ENCODE results near the gene NEUROG2. TPM values are rescaled to one million over a fixed set of nuclear protein-coding genes. Genes with fewer than 3 reads are reported as not detected.

Gene NEUROG2
- total RNA-seq, 1 donor from 2014 or later, result not detected

- Mint-ChIP-seq H3K27ac (ENCODE audit: unreplicated experiment) (no peak overlapping the region), H3K9me3 (ENCODE audit: unreplicated experiment) (peaks cover 14% of the 10 kb centered on the region), H3K4me3 (ENCODE audit: unreplicated experiment) (no peak overlapping the region), H3K4me1 (ENCODE audit: low read depth, unreplicated experiment) (no peaks in the 10 kb centered on the region), H3K36me3 (ENCODE audit: low read depth, unreplicated experiment) (no peaks in the 10 kb centered on the region), H3K27me3 (ENCODE audit: low read depth, unreplicated experiment) (peaks cover 83% of the 10 kb centered on the region)
- Histone ChIP-seq H3K4me2 (ENCODE audit: low read length) (no peak overlapping the region), H3K27ac (ENCODE audit: low read depth, low read length) (no peak overlapping the region), H3K9me3 (ENCODE audit: insufficient read depth, low read depth, low read length) (peaks cover 7% of the 10 kb centered on the region), H2AFZ (ENCODE audit: low read depth, low read length) (no peak overlapping the region), H3K79me2 (ENCODE audit: insufficient read depth, low read length) (no peaks in the 10 kb centered on the region), H3K4me3 (ENCODE audit: insufficient read depth, low read depth, low read length) (no peak overlapping the region), H4K20me1 (ENCODE audit: insufficient read depth, low read length) (no peaks in the 10 kb centered on the region), H3K27me3 (ENCODE audit: insufficient read depth, low read length) (peaks cover 56% of the 10 kb centered on the region), H3K36me3 (ENCODE audit: insufficient read depth, low read length) (no peaks in the 10 kb centered on the region), H3K4me1 (ENCODE audit: insufficient read depth, low read length) (peaks cover 10% of the 10 kb centered on the region), H3K9ac (ENCODE audit: low read length) (no peak overlapping the region)
- no peak for TF ChIP-seq CTCF (IDR thresholded peaks at IDR 0.05; ENCODE audit: insufficient read depth, low read depth, low read length)
- no peak for TF ChIP-seq EZH2 (IDR thresholded peaks at IDR 0.05; ENCODE audit: insufficient read depth, low read length)
- DNase-seq (ENCODE audit: low read depth) (no peak), FAIRE-seq (no peak)
Observed at GRCh38 chr4:112508356-112508755, 7.6 kb downstream of the NEUROG2 start.

GRCh38 chr4:112504807-112505206, 11.2 kb downstream of the NEUROG2 start:
- Histone ChIP-seq H3K9ac (ENCODE audit: low read length) (no peak overlapping the region), H3K27ac (ENCODE audit: low read depth, low read length) (no peak overlapping the region), H3K4me2 (ENCODE audit: low read length) (no peak overlapping the region), H3K27me3 (ENCODE audit: insufficient read depth, low read length) (peaks cover 38% of the 10 kb centered on the region), H2AFZ (ENCODE audit: low read depth, low read length) (no peak overlapping the region), H3K4me1 (ENCODE audit: insufficient read depth, low read length) (no peaks in the 10 kb centered on the region), H3K9me3 (ENCODE audit: insufficient read depth, low read depth, low read length) (no peaks in the 10 kb centered on the region), H3K36me3 (ENCODE audit: insufficient read depth, low read length) (no peaks in the 10 kb centered on the region), H3K79me2 (ENCODE audit: insufficient read depth, low read length) (no peaks in the 10 kb centered on the region), H4K20me1 (ENCODE audit: insufficient read depth, low read length) (no peaks in the 10 kb centered on the region), H3K4me3 (ENCODE audit: insufficient read depth, low read depth, low read length) (no peak overlapping the region)
- Mint-ChIP-seq H3K4me1 (ENCODE audit: low read depth, unreplicated experiment) (no peaks in the 10 kb centered on the region), H3K4me3 (ENCODE audit: unreplicated experiment) (no peak overlapping the region), H3K9me3 (ENCODE audit: unreplicated experiment) (peaks cover 5% of the 10 kb centered on the region), H3K27me3 (ENCODE audit: low read depth, unreplicated experiment) (peaks cover 57% of the 10 kb centered on the region), H3K36me3 (ENCODE audit: low read depth, unreplicated experiment) (no peaks in the 10 kb centered on the region), H3K27ac (ENCODE audit: unreplicated experiment) (no peak overlapping the region)
- no peak for FAIRE-seq
- TF ChIP-seq CTCF (IDR thresholded peaks at IDR 0.05; ENCODE audit: insufficient read depth, low read depth, low read length) (no peak), EZH2 (IDR thresholded peaks at IDR 0.05; ENCODE audit: insufficient read depth, low read length) (no peak)
- no peak for DNase-seq (ENCODE audit: low read depth)

- Mint-ChIP-seq H3K36me3 (ENCODE audit: low read depth, unreplicated experiment) (no peaks in the 10 kb centered on the region), H3K27ac (ENCODE audit: unreplicated experiment) (no peak overlapping the region), H3K9me3 (ENCODE audit: unreplicated experiment) (peaks cover 5% of the 10 kb centered on the region), H3K4me3 (ENCODE audit: unreplicated experiment) (no peak overlapping the region), H3K4me1 (ENCODE audit: low read depth, unreplicated experiment) (no peaks in the 10 kb centered on the region), H3K27me3 (ENCODE audit: low read depth, unreplicated experiment) (peaks cover 38% of the 10 kb centered on the region)
- DNase-seq (ENCODE audit: low read depth) (no peak), FAIRE-seq (no peak)
- no peak overlapping the region for H3K9ac ChIP-seq (ENCODE audit: low read length)
- H2AFZ ChIP-seq (ENCODE audit: low read depth, low read length), result no peak overlapping the region
- H3K27me3 ChIP-seq (ENCODE audit: insufficient read depth, low read length), result peaks cover 20% of the 10 kb centered on the region
- H3K27ac ChIP-seq (ENCODE audit: low read depth, low read length), result no peak overlapping the region
- no peaks in the 10 kb centered on the region for H3K79me2 ChIP-seq (ENCODE audit: insufficient read depth, low read length)
- no peaks in the 10 kb centered on the region for H3K36me3 ChIP-seq (ENCODE audit: insufficient read depth, low read length)
- H3K4me2 ChIP-seq (ENCODE audit: low read length), result no peak overlapping the region
- H3K9me3 ChIP-seq (ENCODE audit: insufficient read depth, low read depth, low read length), result no peaks in the 10 kb centered on the region
- H3K4me3 ChIP-seq (ENCODE audit: insufficient read depth, low read depth, low read length), result no peak overlapping the region
- no peaks in the 10 kb centered on the region for H3K4me1 ChIP-seq (ENCODE audit: insufficient read depth, low read length)
- H4K20me1 ChIP-seq (ENCODE audit: insufficient read depth, low read length), result no peaks in the 10 kb centered on the region
- TF ChIP-seq CTCF (IDR thresholded peaks at IDR 0.05; ENCODE audit: insufficient read depth, low read depth, low read length) (no peak), EZH2 (IDR thresholded peaks at IDR 0.05; ENCODE audit: insufficient read depth, low read length) (no peak)
Observed at GRCh38 chr4:112502871-112503270, 13.1 kb downstream of the NEUROG2 start.
